HEK293T (cell line): ENCODE results near the gene GPRASP1.

Experiments used
- ARNT ChIP-seq: fragments of 450-650 bp; IDR thresholded peaks from 2 replicates; pipeline ENCODE4 v1.6.1; 2017; ENCODE audit warnings: mild to moderate bottlenecking
- BHLHE40 ChIP-seq: fragments of 450-650 bp; IDR thresholded peaks from 2 replicates; pipeline ENCODE4 v1.6.1; 2016; ENCODE audit warnings: mild to moderate bottlenecking, moderate library complexity, borderline replicate concordance
- ELF4 ChIP-seq: fragments of 450-650 bp; IDR thresholded peaks from 2 replicates; pipeline ENCODE4 v1.6.1; 2017; ENCODE audit warnings: antibody characterized with exemption
- FOXA1 ChIP-seq: fragments of 450-650 bp; IDR thresholded peaks from 2 replicates; pipeline ENCODE4 v1.6.1; 2016; ENCODE audit warnings: mild to moderate bottlenecking
- FOXK2 ChIP-seq: fragments of 450-650 bp; IDR thresholded peaks from 2 replicates; pipeline ENCODE4 v1.6.1; 2016; ENCODE audit warnings: mild to moderate bottlenecking
- FOXM1 ChIP-seq: fragments of 450-650 bp; IDR thresholded peaks from 2 replicates; pipeline ENCODE4 v1.6.1; 2017; ENCODE audit warnings: mild to moderate bottlenecking, borderline replicate concordance
- HDGF ChIP-seq: fragments of 450-650 bp; IDR thresholded peaks from 2 replicates; pipeline ENCODE4 v1.6.1; 2017; ENCODE audit warnings: antibody characterized with exemption, borderline replicate concordance
- LEF1 ChIP-seq: fragments of 450-650 bp; IDR thresholded peaks from 2 replicates; pipeline ENCODE4 v1.6.1; 2017; ENCODE audit warnings: mild to moderate bottlenecking, borderline replicate concordance
- NFRKB ChIP-seq: fragments of 450-650 bp; IDR thresholded peaks from 2 replicates; pipeline ENCODE4 v1.6.1; 2016; ENCODE audit warnings: mild to moderate bottlenecking, moderate library complexity
- SP1 ChIP-seq: fragments of 450-650 bp; IDR thresholded peaks from 2 replicates; pipeline ENCODE4 v1.6.1; 2017
- SUZ12 ChIP-seq: fragments of 450-650 bp; IDR thresholded peaks from 2 replicates; pipeline ENCODE4 v1.6.1; 2016; ENCODE audit warnings: mild to moderate bottlenecking
- ZNF384 ChIP-seq: fragments of 450-650 bp; IDR thresholded peaks from 2 replicates; pipeline ENCODE4 v1.6.1; 2016
- TF ChIP-seq, protein P1 (sequence below): fragments of 450-650 bp; IDR thresholded peaks from 2 replicates; pipeline ENCODE4 v1.6.1; 2016

DNA sequence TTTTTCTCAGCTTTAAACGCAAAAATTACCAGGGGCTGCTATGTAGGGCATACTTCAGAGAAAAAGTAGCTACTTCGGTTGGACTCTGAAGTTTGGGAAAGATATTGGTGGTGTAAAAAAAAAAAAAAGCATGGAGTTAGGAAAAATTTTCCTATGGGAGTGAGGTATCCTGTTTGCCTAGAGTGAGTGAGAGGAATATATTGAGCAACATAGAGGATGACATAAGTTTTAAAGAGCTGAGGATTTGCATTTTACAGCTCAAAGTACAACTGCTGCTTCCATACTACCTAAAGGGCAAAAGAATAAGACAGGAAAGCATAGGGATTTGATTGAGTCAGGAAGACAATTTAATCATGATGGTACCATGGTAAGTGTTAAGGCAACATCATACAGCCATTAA lies 7.3 kb downstream of the GPRASP1 start:
- TF ChIP-seq SUZ12 (no peak), FOXA1 (no peak), ELF4 (no peak), FOXM1 (no peak), BHLHE40 (no peak), NFRKB (no peak), ZNF384 (no peak), SP1 (no peak), HDGF (no peak), LEF1 (no peak), FOXK2 (no peak), ARNT (no peak)
- TF ChIP-seq, protein P1, sequence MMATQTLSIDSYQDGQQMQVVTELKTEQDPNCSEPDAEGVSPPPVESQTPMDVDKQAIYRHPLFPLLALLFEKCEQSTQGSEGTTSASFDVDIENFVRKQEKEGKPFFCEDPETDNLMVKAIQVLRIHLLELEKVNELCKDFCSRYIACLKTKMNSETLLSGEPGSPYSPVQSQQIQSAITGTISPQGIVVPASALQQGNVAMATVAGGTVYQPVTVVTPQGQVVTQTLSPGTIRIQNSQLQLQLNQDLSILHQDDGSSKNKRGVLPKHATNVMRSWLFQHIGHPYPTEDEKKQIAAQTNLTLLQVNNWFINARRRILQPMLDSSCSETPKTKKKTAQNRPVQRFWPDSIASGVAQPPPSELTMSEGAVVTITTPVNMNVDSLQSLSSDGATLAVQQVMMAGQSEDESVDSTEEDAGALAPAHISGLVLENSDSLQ = no peak
